HepG2 (cell line): ENCODE measurements around the gene PFN1. TPM values are rescaled to one million over a fixed set of nuclear protein-coding genes. Genes with fewer than 3 reads are reported as not detected.

Experiments used
- ATF7-NPFF ChIP-seq: sonication (generic); formaldehyde crosslinking; IDR thresholded peaks from 2 replicates; pipeline ENCODE4 v1.8.1; 2023; ENCODE audit warnings: mild to moderate bottlenecking, low read depth, missing genetic modification reagents, moderate library complexity
- CC2D1A ChIP-seq: sonication (generic); formaldehyde crosslinking; IDR thresholded peaks from 2 replicates; pipeline ENCODE4 v1.8.1; 2023; ENCODE audit warnings: mild to moderate bottlenecking, missing genetic modification reagents
- ELF4 ChIP-seq: sonication (generic); formaldehyde crosslinking; IDR thresholded peaks from 2 replicates; pipeline ENCODE4 v1.5.0; 2020; ENCODE audit warnings: missing genetic modification reagents, mild to moderate bottlenecking, moderate library complexity, borderline replicate concordance
- SIX1 ChIP-seq: sonication (generic); formaldehyde crosslinking; IDR thresholded peaks from 2 replicates; pipeline ENCODE4 v1.4.0; 2020; ENCODE audit warnings: missing genetic modification reagents, borderline replicate concordance
- SNRNP70 ChIP-seq: fragments of 200-400 bp; formaldehyde crosslinking; IDR thresholded peaks from 2 replicates; pipeline ENCODE4 v1.6.1; 2017; ENCODE audit warnings: mild to moderate bottlenecking, low read depth, low read length, moderate library complexity
- SRSF4 ChIP-seq: fragments of 200-400 bp; formaldehyde crosslinking; IDR thresholded peaks from one replicate; pipeline ENCODE4 v1.6.1; 2018; ENCODE audit warnings: mild to moderate bottlenecking, low read depth, low read length, moderate library complexity; ENCODE audit not compliant: poor library complexity, severe bottlenecking
- ZMYM2 ChIP-seq: sonication (generic); formaldehyde crosslinking; IDR thresholded peaks from 2 replicates; pipeline ENCODE4 v1.8.0; 2022; ENCODE audit warnings: mild to moderate bottlenecking, missing genetic modification reagents
- ZNF563 ChIP-seq: sonication (generic); formaldehyde crosslinking; IDR thresholded peaks from 2 replicates; pipeline ENCODE4 v1.8.0; 2022; ENCODE audit warnings: mild to moderate bottlenecking, moderate library complexity, missing genetic modification reagents
- ZNF883 ChIP-seq: sonication (generic); formaldehyde crosslinking; IDR thresholded peaks from 2 replicates; pipeline ENCODE4 v1.5.1; 2020; ENCODE audit warnings: mild to moderate bottlenecking, missing genetic modification reagents; ENCODE audit errors: not compliant biosample characterization
- ZSCAN25 ChIP-seq: sonication (generic); formaldehyde crosslinking; IDR thresholded peaks from 2 replicates; pipeline ENCODE4 v1.8.0; 2022; ENCODE audit warnings: mild to moderate bottlenecking, missing genetic modification reagents
- ZSCAN31 ChIP-seq: sonication (generic); formaldehyde crosslinking; IDR thresholded peaks from 2 replicates; pipeline ENCODE4 v1.5.0; 2020; ENCODE audit warnings: low read depth, mild to moderate bottlenecking, missing genetic modification reagents
- polyA plus RNA-seq, 8 experiments: library from polyadenylated mRNA; depleted of rRNA in 3 of 8; stranded (reverse) in 7 of 8; unstranded in 1 of 8; fragments of >200 nt; fragmentation: Illumina TruSeq in 4 of 8; extraction: Trizol in 4 of 8; gene quantifications; 2 replicates each; pipeline versions ENCODE4 v1.2.1 to v1.2.3, GENCODE V29; 2011 to 2016; ENCODE audit warnings: low read depth in 4 of 8, missing spikeins in 1 of 8, mixed read lengths in 1 of 8; ENCODE audit not compliant: insufficient read depth in 1 of 8
- total RNA-seq, 5 experiments: library from RNA; depleted of rRNA; stranded (reverse); fragments of >200 nt; fragmentation: Illumina TruSeq; extraction: Trizol; gene quantifications; 2 replicates each; pipeline ENCODE4 v1.2.3, GENCODE V29; 2016; ENCODE audit warnings: low read depth in 1 of 5
- TF ChIP-seq, protein P1 (sequence below): sonication (generic); formaldehyde crosslinking; IDR thresholded peaks from 2 replicates; pipeline ENCODE4 v1.5.0; 2020; ENCODE audit warnings: mild to moderate bottlenecking, missing genetic modification reagents, borderline replicate concordance
- TF ChIP-seq, protein P2 (sequence below): sonication (generic); formaldehyde crosslinking; IDR thresholded peaks from 2 replicates; pipeline ENCODE4 v1.8.1; 2023; ENCODE audit warnings: mild to moderate bottlenecking, missing genetic modification reagents
- TF ChIP-seq, protein P3 (sequence below): IDR thresholded peaks from 2 replicates; pipeline ENCODE4 v1.6.1; 2016; ENCODE audit warnings: low read depth, borderline replicate concordance
- TF ChIP-seq, protein P4 (sequence below): sonication (generic); formaldehyde crosslinking; IDR thresholded peaks from 2 replicates; pipeline ENCODE4 v1.4.0; 2020; ENCODE audit warnings: missing genetic modification reagents

PFN1 gene
- total and polyA plus RNA-seq, 2 of the 13 experiments (the other 11 are each of a cell fraction or from before 2014, with no cell fraction given), result 494 to 613 TPM

DNA sequence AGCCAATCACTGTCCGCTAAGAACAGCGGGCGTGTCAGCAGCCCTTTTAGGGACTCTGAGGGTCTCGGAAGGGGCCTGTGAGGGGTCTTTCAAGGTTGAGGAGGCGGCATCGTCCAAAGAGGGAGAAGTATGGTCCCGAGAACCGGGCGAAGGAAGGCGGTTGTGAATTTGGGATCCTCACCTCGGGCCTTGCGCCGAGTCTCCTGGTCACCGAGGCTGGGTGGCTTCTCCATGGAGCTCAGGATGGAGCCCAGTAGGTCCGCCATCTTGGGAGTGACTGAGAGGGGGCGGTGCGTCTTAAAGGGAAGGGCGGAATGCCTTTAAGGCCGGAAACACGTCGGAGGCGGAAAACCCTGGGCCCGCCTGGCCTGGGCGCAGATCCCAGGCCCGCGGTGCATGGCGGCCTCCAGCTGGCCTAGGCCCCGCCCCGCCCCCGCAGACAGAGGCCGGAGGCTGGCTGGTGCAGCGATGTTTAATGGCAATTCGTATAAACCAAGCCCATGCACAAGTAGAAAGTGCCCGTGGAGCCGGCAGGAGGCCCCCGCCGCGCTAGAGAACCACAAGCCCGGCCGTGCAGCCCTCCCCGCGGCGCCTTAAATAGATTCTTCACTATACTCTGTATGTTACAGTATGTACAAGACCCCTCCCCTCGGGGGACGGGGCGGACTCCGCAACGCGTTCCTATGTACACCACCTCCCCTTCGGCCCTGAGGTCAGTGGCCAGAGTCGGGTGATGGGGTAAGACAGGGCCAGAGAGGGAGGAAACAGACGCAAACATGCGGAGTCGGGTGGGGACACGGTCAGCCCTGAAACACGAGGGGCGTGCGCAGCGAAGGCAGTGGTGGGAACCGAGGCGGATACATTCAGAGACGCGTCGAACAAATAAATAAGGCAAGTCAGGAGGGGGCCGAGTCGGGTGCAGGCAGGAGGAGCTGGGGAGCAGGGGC lies 19.5 kb upstream of the PFN1 start, which contains the start of gene SPAG7 (continued):
- TF ChIP-seq, protein P1, sequence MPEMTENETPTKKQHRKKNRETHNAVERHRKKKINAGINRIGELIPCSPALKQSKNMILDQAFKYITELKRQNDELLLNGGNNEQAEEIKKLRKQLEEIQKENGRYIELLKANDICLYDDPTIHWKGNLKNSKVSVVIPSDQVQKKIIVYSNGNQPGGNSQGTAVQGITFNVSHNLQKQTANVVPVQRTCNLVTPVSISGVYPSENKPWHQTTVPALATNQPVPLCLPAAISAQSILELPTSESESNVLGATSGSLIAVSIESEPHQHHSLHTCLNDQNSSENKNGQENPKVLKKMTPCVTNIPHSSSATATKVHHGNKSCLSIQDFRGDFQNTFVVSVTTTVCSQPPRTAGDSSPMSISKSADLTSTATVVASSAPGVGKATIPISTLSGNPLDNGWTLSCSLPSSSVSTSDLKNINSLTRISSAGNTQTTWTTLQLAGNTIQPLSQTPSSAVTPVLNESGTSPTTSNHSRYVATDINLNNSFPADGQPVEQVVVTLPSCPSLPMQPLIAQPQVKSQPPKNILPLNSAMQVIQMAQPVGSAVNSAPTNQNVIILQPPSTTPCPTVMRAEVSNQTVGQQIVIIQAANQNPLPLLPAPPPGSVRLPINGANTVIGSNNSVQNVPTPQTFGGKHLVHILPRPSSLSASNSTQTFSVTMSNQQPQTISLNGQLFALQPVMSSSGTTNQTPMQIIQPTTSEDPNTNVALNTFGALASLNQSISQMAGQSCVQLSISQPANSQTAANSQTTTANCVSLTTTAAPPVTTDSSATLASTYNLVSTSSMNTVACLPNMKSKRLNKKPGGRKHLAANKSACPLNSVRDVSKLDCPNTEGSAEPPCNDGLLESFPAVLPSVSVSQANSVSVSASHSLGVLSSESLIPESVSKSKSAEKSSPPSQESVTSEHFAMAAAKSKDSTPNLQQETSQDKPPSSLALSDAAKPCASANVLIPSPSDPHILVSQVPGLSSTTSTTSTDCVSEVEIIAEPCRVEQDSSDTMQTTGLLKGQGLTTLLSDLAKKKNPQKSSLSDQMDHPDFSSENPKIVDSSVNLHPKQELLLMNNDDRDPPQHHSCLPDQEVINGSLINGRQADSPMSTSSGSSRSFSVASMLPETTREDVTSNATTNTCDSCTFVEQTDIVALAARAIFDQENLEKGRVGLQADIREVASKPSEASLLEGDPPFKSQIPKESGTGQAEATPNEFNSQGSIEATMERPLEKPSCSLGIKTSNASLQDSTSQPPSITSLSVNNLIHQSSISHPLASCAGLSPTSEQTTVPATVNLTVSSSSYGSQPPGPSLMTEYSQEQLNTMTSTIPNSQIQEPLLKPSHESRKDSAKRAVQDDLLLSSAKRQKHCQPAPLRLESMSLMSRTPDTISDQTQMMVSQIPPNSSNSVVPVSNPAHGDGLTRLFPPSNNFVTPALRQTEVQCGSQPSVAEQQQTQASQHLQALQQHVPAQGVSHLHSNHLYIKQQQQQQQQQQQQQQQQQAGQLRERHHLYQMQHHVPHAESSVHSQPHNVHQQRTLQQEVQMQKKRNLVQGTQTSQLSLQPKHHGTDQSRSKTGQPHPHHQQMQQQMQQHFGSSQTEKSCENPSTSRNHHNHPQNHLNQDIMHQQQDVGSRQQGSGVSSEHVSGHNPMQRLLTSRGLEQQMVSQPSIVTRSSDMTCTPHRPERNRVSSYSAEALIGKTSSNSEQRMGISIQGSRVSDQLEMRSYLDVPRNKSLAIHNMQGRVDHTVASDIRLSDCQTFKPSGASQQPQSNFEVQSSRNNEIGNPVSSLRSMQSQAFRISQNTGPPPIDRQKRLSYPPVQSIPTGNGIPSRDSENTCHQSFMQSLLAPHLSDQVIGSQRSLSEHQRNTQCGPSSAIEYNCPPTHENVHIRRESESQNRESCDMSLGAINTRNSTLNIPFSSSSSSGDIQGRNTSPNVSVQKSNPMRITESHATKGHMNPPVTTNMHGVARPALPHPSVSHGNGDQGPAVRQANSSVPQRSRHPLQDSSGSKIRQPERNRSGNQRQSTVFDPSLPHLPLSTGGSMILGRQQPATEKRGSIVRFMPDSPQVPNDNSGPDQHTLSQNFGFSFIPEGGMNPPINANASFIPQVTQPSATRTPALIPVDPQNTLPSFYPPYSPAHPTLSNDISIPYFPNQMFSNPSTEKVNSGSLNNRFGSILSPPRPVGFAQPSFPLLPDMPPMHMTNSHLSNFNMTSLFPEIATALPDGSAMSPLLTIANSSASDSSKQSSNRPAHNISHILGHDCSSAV (CRISPR knock-in tag), result no peak
- TF ChIP-seq SIX1 (peak; percentile 53; the same call in 1 of the 2 replicates), ZNF563 (CRISPR knock-in tag) (no peak), ZSCAN31 (peak; percentile 29; the same call in 1 of the 2 replicates), ELF4 (CRISPR knock-in tag) (no peak), SNRNP70 (no peak), ZNF883 (peak; percentile 11), ZSCAN25 (CRISPR knock-in tag) (peak; percentile 55; the same call in 1 of the 2 replicates), ATF7-NPFF (CRISPR knock-in tag) (0 out of 2 replicates have a peak, but pooled peaks have one; percentile 4), ZMYM2 (CRISPR knock-in tag) (no peak), SRSF4 (no peak), CC2D1A (no peak)
- TF ChIP-seq, protein P2, sequence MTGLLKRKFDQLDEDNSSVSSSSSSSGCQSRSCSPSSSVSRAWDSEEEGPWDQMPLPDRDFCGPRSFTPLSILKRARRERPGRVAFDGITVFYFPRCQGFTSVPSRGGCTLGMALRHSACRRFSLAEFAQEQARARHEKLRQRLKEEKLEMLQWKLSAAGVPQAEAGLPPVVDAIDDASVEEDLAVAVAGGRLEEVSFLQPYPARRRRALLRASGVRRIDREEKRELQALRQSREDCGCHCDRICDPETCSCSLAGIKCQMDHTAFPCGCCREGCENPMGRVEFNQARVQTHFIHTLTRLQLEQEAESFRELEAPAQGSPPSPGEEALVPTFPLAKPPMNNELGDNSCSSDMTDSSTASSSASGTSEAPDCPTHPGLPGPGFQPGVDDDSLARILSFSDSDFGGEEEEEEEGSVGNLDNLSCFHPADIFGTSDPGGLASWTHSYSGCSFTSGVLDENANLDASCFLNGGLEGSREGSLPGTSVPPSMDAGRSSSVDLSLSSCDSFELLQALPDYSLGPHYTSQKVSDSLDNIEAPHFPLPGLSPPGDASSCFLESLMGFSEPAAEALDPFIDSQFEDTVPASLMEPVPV (CRISPR knock-in tag), result peak; percentile 71; the same call in 1 of the 2 replicates
- TF ChIP-seq, protein P3, sequence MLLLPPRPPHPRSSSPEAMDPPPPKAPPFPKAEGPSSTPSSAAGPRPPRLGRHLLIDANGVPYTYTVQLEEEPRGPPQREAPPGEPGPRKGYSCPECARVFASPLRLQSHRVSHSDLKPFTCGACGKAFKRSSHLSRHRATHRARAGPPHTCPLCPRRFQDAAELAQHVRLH (CRISPR knock-in tag), result peak; percentile 83; the same call in 1 of the 2 replicates
- TF ChIP-seq, protein P4, sequence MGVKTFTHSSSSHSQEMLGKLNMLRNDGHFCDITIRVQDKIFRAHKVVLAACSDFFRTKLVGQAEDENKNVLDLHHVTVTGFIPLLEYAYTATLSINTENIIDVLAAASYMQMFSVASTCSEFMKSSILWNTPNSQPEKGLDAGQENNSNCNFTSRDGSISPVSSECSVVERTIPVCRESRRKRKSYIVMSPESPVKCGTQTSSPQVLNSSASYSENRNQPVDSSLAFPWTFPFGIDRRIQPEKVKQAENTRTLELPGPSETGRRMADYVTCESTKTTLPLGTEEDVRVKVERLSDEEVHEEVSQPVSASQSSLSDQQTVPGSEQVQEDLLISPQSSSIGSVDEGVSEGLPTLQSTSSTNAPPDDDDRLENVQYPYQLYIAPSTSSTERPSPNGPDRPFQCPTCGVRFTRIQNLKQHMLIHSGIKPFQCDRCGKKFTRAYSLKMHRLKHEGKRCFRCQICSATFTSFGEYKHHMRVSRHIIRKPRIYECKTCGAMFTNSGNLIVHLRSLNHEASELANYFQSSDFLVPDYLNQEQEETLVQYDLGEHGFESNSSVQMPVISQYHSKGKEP, result no peak
